PC-9 (cell line): ENCODE data around the gene UBE2L3. TPM values are rescaled to one million over a fixed set of nuclear protein-coding genes. Genes with fewer than 3 reads are reported as not detected.
"Not testable (repeated sequence)": the region's sequence is repeated elsewhere in the genome, so short reads cannot be mapped to it uniquely, and the experiment has no call there.

Experiments used
- Bru-seq: library from RNA; stranded (reverse); fragments of 400-500 nt; gene quantifications from one replicate; lab custom pipeline; 2021; lab: Mats Ljungman, UMichigan
- BruChase-seq, 2 experiments: library from RNA; stranded (reverse); fragments of 400-500 nt; gene quantifications; one replicate each; lab custom pipeline; 2021; lab: Mats Ljungman, UMichigan
- BruUV-seq: library from RNA; stranded (reverse); fragments of 400-500 nt; replicated peaks from 2 replicates; lab custom pipeline; 2021; lab: Mats Ljungman, UMichigan
- CTCF ChIA-PET: fragments of 300-600 bp; sonication (Branson Sonifier 250); formaldehyde crosslinking; loops from one replicate; lab custom pipeline; 2022; ENCODE audit warnings: antibody characterized with exemption; lab: Charles Lee
- POLR2A ChIA-PET: fragments of 300-600 bp; sonication (Branson Sonifier 250); formaldehyde crosslinking; loops from one replicate; lab custom pipeline; 2022; ENCODE audit warnings: antibody characterized with exemption; ENCODE audit not compliant: unreplicated experiment; lab: Charles Lee
- DNase-seq, 2 experiments: peaks; one replicate each; pipeline versions ENCODE4 v3.0.0 to v3.0.0-alpha.2; 2015 to 2022; ENCODE audit warnings: mixed read lengths in 1 of 2
- H2AFZ ChIP-seq: fragments of 200-600 bp; sonication (generic); 2 replicates; pipeline ENCODE4 v1.8.1; 2017; ENCODE audit warnings: antibody characterized with exemption
- H3F3A ChIP-seq: fragments of 200-600 bp; sonication (generic); 2 replicates; pipeline ENCODE4 v1.8.1; 2017; ENCODE audit warnings: antibody characterized with exemption, mild to moderate bottlenecking, low read depth; ENCODE audit not compliant: insufficient read depth
- H3K27ac ChIP-seq: fragments of 200-600 bp; sonication (generic); 2 replicates; pipeline ENCODE4 v1.6.1; 2016; ENCODE audit warnings: mixed run types
- H3K27me3 ChIP-seq: fragments of 200-600 bp; sonication (generic); 2 replicates; pipeline ENCODE4 v1.6.1; 2016; ENCODE audit warnings: low read depth, mixed run types; ENCODE audit not compliant: insufficient read depth
- H3K36me3 ChIP-seq: fragments of 200-600 bp; sonication (generic); 2 replicates; pipeline ENCODE4 v1.6.1; 2016; ENCODE audit warnings: low read depth, mixed run types
- H3K4me1 ChIP-seq: fragments of 200-600 bp; sonication (generic); replicated peaks from 2 replicates; pipeline ENCODE4 v1.6.1; 2016; ENCODE audit warnings: mixed run types; ENCODE audit not compliant: insufficient read depth
- H3K4me2 ChIP-seq: fragments of 200-600 bp; sonication (generic); 2 replicates; pipeline ENCODE4 v1.6.1; 2017; ENCODE audit warnings: mixed run types
- H3K4me3 ChIP-seq: fragments of 200-600 bp; sonication (generic); 2 replicates; pipeline ENCODE4 v1.6.1; 2016; ENCODE audit warnings: mixed run types
- H3K79me2 ChIP-seq: fragments of 200-600 bp; sonication (generic); 2 replicates; pipeline ENCODE4 v1.6.1; 2017; ENCODE audit warnings: low read depth, mixed run types
- H3K9me2 ChIP-seq: fragments of 200-600 bp; sonication (generic); 2 replicates; pipeline ENCODE4 v1.8.1; 2017; ENCODE audit warnings: mild to moderate bottlenecking; ENCODE audit not compliant: insufficient read depth
- H3K9me3 ChIP-seq: fragments of 200-600 bp; sonication (generic); 2 replicates; pipeline ENCODE4 v1.8.1; 2016; ENCODE audit warnings: low read depth; ENCODE audit not compliant: insufficient read depth
- H4K20me1 ChIP-seq: fragments of 200-600 bp; sonication (generic); 2 replicates; pipeline ENCODE4 v1.8.1; 2017; ENCODE audit not compliant: insufficient read depth
- EZH2 ChIP-seq: fragments of 200-600 bp; sonication (generic); IDR thresholded peaks from 2 replicates; pipeline ENCODE4 v1.8.0; 2017; ENCODE audit warnings: antibody characterized with exemption, low read depth
- intact Hi-C: fragments of 100-400 bp; cut with micrococcal nuclease; formaldehyde crosslinking; loops from one replicate; pipeline ENCODE4 v1.10.0; 2022; ENCODE audit not compliant: unreplicated experiment
- long read RNA-seq: library from polyadenylated mRNA; stranded (forward); transcript quantifications from one replicate; pipeline ENCODE4 v2.0.0, GENCODE V29; 2022
- total RNA-seq: library from RNA; stranded (reverse); gene quantifications from 2 replicates; pipeline ENCODE4 v1.2.3, GENCODE V29; 2021
- TF ChIP-seq, protein P1 (sequence below): fragments of 200-600 bp; sonication (generic); conservative IDR thresholded peaks from 2 replicates; pipeline ENCODE4 v1.6.1; 2017; ENCODE audit warnings: mixed run types, antibody characterized with exemption, mild to moderate bottlenecking, moderate library complexity

Gene UBE2L3
- 30.3 and 55.8 TPM in 2 replicates for total RNA-seq
- percentile 75 among the genes with signal in this experiment for Bru-seq, nascent RNA
- BruChase-seq, experiment 1, labeled RNA remaining after a 2-hour chase, result percentile 65 among the genes with signal in this experiment
- BruChase-seq, experiment 2, labeled RNA remaining after a 6-hour chase, result percentile 83 among the genes with signal in this experiment
- long read RNA-seq, transcript UBE2L3-201 (4 exons, 3,028 nt), result major isoform, 263 of 277 reads
- long read RNA-seq, partial matches to known transcripts, result 4 of 277 reads
- long read RNA-seq, other reads (novel, unspliced or antisense), result 6 of 277 reads

GRCh38 chr22:21567456-21568346 is at the start of gene UBE2L3:
Gene UBE2L3 (plus strand): TSS chr22:21567714. CDS start chr22:21567745, 31 bp downstream.
- intact Hi-C loops, result no loop called here
- no peaks in the 10 kb centered on the region for H3K36me3 ChIP-seq
- ChIA-PET POLR2A (no interaction called here), CTCF (no interaction called here)
- H3K27me3 ChIP-seq, result no peaks in the 10 kb centered on the region
- peak within 1 kb of the TSS; percentile 76 for H2AFZ ChIP-seq
- no peaks in the 10 kb centered on the region for H3K9me2 ChIP-seq
- peaks cover 51% of the 10 kb centered on the region for H3K79me2 ChIP-seq
- peak within 1 kb of the TSS; percentile 83 for H3K4me3 ChIP-seq
- peak; percentile 46 to 68 for DNase-seq
- peak within 1 kb of the TSS; percentile 64 for H3K27ac ChIP-seq
- H3K4me1 ChIP-seq, result peaks cover 13% of the 10 kb centered on the region
- H4K20me1 ChIP-seq, result peaks cover 41% of the 10 kb centered on the region
- TF ChIP-seq, protein P1, sequence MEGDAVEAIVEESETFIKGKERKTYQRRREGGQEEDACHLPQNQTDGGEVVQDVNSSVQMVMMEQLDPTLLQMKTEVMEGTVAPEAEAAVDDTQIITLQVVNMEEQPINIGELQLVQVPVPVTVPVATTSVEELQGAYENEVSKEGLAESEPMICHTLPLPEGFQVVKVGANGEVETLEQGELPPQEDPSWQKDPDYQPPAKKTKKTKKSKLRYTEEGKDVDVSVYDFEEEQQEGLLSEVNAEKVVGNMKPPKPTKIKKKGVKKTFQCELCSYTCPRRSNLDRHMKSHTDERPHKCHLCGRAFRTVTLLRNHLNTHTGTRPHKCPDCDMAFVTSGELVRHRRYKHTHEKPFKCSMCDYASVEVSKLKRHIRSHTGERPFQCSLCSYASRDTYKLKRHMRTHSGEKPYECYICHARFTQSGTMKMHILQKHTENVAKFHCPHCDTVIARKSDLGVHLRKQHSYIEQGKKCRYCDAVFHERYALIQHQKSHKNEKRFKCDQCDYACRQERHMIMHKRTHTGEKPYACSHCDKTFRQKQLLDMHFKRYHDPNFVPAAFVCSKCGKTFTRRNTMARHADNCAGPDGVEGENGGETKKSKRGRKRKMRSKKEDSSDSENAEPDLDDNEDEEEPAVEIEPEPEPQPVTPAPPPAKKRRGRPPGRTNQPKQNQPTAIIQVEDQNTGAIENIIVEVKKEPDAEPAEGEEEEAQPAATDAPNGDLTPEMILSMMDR, result no peak
- TF ChIP-seq EZH2, result no peak
- BruUV-seq, result no TSS peak
- H3F3A ChIP-seq, result no peaks in the 10 kb centered on the region
- H3K4me2 ChIP-seq, result peak within 1 kb of the TSS; percentile 95
- H3K9me3 ChIP-seq, result no peaks in the 10 kb centered on the region

DNA sequence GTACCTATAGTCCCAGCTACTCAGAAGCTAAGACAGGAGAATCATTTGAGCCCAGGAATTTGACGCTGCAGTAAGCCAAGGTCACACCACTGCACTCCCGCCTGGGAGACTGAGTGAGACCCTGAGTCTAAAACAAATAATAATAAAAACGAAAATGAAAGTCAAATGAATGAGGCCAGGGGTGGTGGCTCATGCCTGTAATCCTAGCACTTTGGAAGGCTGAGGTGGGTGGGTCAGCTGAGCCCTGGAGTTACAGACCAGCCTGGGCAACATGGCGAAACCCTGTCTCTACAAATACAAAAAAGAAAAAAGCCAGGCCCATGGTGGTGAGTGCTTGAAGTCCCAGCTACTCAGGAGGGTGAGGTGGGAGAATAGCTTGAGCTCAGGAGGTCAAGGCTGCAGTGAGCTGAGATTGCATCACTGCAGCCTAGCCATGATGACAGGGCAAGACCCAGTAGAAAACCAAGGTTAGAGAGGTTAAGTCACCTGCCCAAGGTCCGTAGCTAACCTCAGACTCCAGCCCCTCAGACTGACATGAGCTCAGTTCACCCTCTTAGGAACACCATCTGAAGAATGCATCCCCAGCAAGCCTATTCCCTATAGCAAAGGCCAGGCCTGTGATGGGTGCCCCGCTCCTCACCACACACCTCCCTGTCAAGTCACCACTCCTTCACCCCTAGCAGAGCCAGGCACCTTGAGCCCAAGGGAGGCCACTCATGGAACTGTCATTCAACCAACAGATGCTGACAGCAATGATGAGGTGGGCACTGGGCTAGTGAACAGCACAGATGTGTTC is 40.6 kb upstream of the UBE2L3 start:
- H2AFZ ChIP-seq, POLR2A ChIA-PET, H3K27me3 ChIP-seq, H3F3A ChIP-seq, H3K9me2 ChIP-seq, CTCF ChIA-PET, H4K20me1 ChIP-seq, H3K4me2 ChIP-seq, H3K4me3 ChIP-seq, BruUV-seq, DNase-seq, H3K4me1 ChIP-seq, H3K79me2 ChIP-seq, intact Hi-C loops, H3K27ac ChIP-seq, H3K36me3 ChIP-seq, H3K9me3 ChIP-seq: not testable (repeated sequence)

DNA sequence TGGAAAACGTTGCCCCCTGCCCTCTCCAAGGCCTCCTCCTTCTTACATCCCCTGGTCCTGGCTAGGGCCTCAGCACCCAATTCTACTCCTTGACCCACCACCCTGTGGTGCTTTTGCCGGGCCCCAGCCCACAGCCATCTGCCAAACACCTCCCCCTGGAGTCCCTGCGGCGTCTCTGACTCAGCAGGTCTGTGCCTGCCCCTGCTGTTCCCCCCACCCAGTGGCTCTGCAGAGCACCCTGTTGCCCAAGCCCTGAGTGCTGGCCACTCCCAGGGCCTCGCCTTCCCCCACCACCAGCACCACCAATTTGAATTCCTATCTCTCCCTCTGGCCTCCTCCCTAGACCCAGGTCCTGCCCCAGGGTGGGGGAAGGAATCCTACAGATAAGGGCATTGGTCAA is 36.0 kb upstream of the UBE2L3 start:
- DNase-seq, CTCF ChIA-PET, H3K4me1 ChIP-seq, H3K9me3 ChIP-seq, H4K20me1 ChIP-seq, H3K79me2 ChIP-seq, H3K27ac ChIP-seq, H3K27me3 ChIP-seq, H2AFZ ChIP-seq, H3K4me3 ChIP-seq, H3K4me2 ChIP-seq, H3K36me3 ChIP-seq, intact Hi-C loops, H3F3A ChIP-seq, H3K9me2 ChIP-seq, POLR2A ChIA-PET, BruUV-seq: not testable (repeated sequence)

DNA sequence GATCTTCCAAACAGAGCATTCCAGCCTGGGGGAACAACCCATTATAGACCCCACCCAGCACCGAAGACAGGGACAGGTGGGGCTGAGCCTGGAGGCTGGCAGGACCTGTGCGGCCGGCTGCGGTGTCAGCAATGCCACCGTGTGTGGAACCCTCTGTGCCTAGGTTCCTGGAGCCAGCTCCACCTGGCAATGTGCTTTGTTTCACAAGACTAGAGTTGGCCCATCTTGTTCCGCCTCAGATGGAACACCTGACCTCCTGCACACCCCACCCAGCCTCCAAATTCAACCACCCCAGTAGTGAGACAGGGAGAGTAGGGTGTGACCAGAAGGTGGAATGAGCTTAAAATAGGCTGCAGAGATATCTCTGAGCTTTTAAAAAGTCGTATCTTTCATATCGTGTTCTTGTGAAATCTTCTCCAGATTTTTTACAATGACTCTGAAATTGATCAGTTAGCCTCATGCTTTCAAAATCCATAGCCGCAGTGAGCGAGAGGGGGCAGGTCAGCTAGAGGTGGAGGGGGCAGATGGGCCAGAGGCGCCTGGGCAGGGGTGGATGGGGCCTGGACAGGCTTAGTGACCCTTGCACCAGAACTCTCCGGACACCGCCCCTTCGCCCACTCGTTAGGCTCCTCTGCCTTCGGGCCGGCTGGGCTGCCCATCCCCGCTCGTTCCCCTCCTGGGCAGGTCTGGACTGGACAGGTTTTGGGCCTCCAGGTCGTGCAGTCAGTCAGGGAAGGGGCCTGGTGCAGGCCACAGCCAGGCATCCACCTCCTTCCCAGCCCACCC is 34.5 kb upstream of the UBE2L3 start:
- CTCF ChIA-PET, H3K36me3 ChIP-seq, H3K4me1 ChIP-seq, POLR2A ChIA-PET, DNase-seq, H3K4me2 ChIP-seq, H4K20me1 ChIP-seq, H3K9me2 ChIP-seq, H3K4me3 ChIP-seq, BruUV-seq, H3K27ac ChIP-seq, H3K27me3 ChIP-seq, intact Hi-C loops, H3F3A ChIP-seq, H3K79me2 ChIP-seq, H3K9me3 ChIP-seq, H2AFZ ChIP-seq: not testable (repeated sequence)

DNA sequence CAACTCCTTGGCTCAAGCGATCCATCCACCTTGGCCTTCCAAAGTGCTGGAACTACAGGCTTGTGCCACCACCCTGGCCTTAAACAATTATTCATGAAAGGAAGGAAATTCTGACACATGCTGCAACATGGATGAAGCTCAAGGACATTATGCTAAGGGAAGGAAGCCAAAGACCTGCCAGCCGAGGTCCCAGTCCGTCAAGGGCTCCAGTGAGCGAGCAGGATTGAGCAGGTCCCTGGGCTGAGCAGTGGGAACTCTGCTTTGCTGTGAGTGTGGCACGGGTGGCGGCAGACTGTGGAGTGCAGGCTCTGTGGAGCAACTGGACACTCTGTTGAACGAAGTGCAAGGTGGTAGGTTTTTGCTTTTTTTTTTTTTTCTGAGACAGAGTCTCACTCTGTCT is 27.7 kb upstream of the UBE2L3 start:
- CTCF ChIA-PET, H4K20me1 ChIP-seq, BruUV-seq, H3K27me3 ChIP-seq, H3K9me3 ChIP-seq, H3K27ac ChIP-seq, H3K4me1 ChIP-seq, H2AFZ ChIP-seq, H3K9me2 ChIP-seq, H3K36me3 ChIP-seq, H3F3A ChIP-seq, DNase-seq, H3K4me2 ChIP-seq, H3K4me3 ChIP-seq, H3K79me2 ChIP-seq, POLR2A ChIA-PET, intact Hi-C loops: not testable (repeated sequence)
